Measurements from ENCODE around the gene NAA38.
A peak's percentile ranks its signal among the peaks of the same experiment; 100 is the strongest.

Gene NAA38

DNA sequence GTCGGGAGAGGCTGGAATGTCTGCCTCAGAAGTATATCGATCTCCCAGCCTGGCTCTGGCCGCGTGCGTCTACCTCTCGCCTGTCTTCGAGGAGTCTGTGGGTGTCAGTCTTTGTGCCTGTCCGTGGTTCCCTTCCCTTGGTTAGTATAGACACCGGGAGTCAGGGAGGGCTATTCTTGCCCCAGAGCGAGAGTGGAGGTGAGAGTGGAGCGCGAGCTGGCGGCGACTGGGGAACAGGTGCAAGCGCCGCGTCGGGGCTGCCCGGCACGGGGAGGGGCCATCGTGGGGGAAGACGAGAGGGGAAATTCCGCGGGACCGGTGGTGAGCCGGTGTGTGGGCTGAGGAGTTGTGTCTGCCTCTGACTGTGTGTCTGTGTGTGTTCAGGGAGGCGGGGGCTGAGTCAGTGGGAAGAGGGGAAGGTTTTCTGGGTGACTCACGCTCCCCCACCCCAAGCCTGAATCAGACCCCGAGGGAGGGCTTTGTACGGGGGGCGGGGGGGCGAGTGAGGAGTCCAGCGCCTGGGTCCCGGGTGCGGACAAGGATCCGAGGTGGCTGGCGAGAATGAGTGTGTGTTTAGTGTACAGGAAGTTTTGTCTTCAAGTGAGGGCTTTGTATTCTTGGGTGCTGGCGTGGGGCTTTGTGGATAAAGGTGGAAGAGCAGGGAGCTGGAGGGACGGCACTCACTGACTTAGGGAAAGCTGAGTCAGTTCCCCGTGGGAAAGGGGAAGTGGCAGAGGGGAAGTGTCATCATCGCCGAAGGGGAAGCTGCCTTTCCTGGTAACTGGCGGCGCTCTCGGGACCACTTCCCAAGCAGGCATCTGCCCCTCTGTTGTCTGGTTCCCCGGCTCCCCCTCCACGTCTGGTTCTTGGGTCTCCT lies 14.7 kb downstream of the NAA38 start:
- TF ChIP-seq, protein P1, sequence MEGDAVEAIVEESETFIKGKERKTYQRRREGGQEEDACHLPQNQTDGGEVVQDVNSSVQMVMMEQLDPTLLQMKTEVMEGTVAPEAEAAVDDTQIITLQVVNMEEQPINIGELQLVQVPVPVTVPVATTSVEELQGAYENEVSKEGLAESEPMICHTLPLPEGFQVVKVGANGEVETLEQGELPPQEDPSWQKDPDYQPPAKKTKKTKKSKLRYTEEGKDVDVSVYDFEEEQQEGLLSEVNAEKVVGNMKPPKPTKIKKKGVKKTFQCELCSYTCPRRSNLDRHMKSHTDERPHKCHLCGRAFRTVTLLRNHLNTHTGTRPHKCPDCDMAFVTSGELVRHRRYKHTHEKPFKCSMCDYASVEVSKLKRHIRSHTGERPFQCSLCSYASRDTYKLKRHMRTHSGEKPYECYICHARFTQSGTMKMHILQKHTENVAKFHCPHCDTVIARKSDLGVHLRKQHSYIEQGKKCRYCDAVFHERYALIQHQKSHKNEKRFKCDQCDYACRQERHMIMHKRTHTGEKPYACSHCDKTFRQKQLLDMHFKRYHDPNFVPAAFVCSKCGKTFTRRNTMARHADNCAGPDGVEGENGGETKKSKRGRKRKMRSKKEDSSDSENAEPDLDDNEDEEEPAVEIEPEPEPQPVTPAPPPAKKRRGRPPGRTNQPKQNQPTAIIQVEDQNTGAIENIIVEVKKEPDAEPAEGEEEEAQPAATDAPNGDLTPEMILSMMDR (IDR thresholded peaks at IDR 0.05; ENCODE audit: low read depth, low read length) = no peak
- no peak for TF ChIP-seq EZH2phosphoT487 (IDR thresholded peaks at IDR 0.05; ENCODE audit: low read depth)
- Histone ChIP-seq H3K9ac (ENCODE audit: low read length) (peak overlapping the region; percentile 99), H4K20me1 (ENCODE audit: insufficient read depth, low read length) (peaks cover 42% of the 10 kb centered on the region), H3K4me3 (ENCODE audit: low read length) (peak overlapping the region; percentile 88), H3K9me3 (ENCODE audit: insufficient read depth, low read length) (no peaks in the 10 kb centered on the region), H3K4me2 (ENCODE audit: low read length) (peak overlapping the region; percentile 96), H2AFZ (ENCODE audit: low read depth, low read length) (no peak overlapping the region), H3K36me3 (replicated peaks; ENCODE audit: low read depth, low read length) (peaks cover 8% of the 10 kb centered on the region), H3K79me2 (ENCODE audit: low read length) (peaks cover 72% of the 10 kb centered on the region), H3K27me3 (ENCODE audit: low read depth, low read length) (no peaks in the 10 kb centered on the region), H3K27ac (ENCODE audit: low read length) (peak overlapping the region; percentile 98), H3K4me1 (ENCODE audit: low read length) (peaks cover 38% of the 10 kb centered on the region)

DNA sequence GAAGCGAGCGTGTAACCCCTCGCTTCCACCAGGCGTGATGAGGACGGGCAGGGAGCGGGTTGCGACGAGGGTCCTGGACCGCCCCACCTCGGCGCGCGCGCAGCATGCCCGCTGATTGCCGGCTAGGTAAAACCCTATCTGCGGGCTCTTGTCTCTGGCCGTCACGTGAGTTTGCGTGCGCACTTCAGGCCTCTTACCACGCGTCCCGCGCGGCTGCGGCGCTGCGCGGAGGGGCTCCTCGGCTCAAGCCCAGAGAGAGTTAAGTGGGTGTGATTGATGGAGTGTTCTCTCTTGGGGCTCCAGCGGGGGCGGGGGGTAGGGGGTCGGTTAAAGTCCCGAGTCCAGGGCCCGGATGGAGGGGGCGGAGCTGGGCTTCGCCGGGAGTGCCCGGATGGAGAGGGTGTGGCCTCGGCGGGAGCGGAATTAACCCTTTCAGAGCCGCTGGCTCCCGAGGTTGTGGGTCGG lies 15.4 kb downstream of the NAA38 start:
- H3K9me3 ChIP-seq (ENCODE audit: insufficient read depth, low read length) = no peaks in the 10 kb centered on the region
- peak overlapping the region; percentile 99 for H3K9ac ChIP-seq (ENCODE audit: low read length)
- TF ChIP-seq, protein P1 (IDR thresholded peaks at IDR 0.05; ENCODE audit: low read depth, low read length) = no peak
- no peak for TF ChIP-seq EZH2phosphoT487 (IDR thresholded peaks at IDR 0.05; ENCODE audit: low read depth)
- peaks cover 79% of the 10 kb centered on the region for H3K79me2 ChIP-seq (ENCODE audit: low read length)
- no peak overlapping the region for H2AFZ ChIP-seq (ENCODE audit: low read depth, low read length)
- peak overlapping the region; percentile 96 for H3K4me2 ChIP-seq (ENCODE audit: low read length)
- H4K20me1 ChIP-seq (ENCODE audit: insufficient read depth, low read length) = peaks cover 42% of the 10 kb centered on the region
- H3K27ac ChIP-seq (ENCODE audit: low read length) = peak overlapping the region; percentile 98
- peaks cover 8% of the 10 kb centered on the region for H3K36me3 ChIP-seq (replicated peaks; ENCODE audit: low read depth, low read length)
- H3K27me3 ChIP-seq (ENCODE audit: low read depth, low read length) = no peaks in the 10 kb centered on the region
- H3K4me1 ChIP-seq (ENCODE audit: low read length) = peaks cover 45% of the 10 kb centered on the region
- peak overlapping the region; percentile 88 for H3K4me3 ChIP-seq (ENCODE audit: low read length)

DNA sequence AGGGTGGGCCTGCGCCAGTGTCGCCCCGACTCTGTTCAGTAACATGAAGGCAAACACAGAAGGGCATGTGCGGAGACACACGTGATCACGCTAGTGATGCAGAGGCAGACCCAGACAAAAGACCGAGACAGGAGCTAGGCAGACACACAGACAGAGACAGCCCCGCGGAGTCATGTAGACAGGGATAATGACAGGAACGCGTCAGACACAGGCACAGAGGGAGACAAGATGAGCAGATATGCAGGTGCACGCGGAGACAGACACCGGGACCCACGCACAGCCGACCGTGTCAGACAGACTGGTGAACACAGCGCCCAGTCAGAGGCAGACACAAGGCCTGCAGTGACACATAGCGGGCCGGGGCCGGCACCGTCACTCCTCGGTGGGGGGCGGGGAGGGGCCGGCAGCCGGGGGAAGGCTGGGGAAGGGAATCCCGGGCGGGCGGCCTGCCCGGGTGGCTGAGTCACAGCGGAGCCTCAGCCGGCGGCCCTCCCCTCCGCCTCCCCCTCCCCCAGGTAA lies 15.9 kb downstream of the NAA38 start:
- Histone ChIP-seq H3K9me3 (ENCODE audit: insufficient read depth, low read length) (no peaks in the 10 kb centered on the region), H3K36me3 (replicated peaks; ENCODE audit: low read depth, low read length) (peaks cover 8% of the 10 kb centered on the region), H3K9ac (ENCODE audit: low read length) (peak overlapping the region; percentile 99), H3K4me2 (ENCODE audit: low read length) (peak overlapping the region; percentile 96), H3K27me3 (ENCODE audit: low read depth, low read length) (no peaks in the 10 kb centered on the region), H3K4me3 (ENCODE audit: low read length) (peak overlapping the region; percentile 88), H3K4me1 (ENCODE audit: low read length) (peaks cover 45% of the 10 kb centered on the region), H3K27ac (ENCODE audit: low read length) (peak overlapping the region; percentile 98), H2AFZ (ENCODE audit: low read depth, low read length) (no peak overlapping the region), H3K79me2 (ENCODE audit: low read length) (peaks cover 83% of the 10 kb centered on the region), H4K20me1 (ENCODE audit: insufficient read depth, low read length) (peaks cover 41% of the 10 kb centered on the region)
- TF ChIP-seq EZH2phosphoT487 (IDR thresholded peaks at IDR 0.05; ENCODE audit: low read depth) = no peak
- TF ChIP-seq, protein P1 (IDR thresholded peaks at IDR 0.05; ENCODE audit: low read depth, low read length) = peak; percentile 17; the same call in 1 of the 2 replicates

DNA sequence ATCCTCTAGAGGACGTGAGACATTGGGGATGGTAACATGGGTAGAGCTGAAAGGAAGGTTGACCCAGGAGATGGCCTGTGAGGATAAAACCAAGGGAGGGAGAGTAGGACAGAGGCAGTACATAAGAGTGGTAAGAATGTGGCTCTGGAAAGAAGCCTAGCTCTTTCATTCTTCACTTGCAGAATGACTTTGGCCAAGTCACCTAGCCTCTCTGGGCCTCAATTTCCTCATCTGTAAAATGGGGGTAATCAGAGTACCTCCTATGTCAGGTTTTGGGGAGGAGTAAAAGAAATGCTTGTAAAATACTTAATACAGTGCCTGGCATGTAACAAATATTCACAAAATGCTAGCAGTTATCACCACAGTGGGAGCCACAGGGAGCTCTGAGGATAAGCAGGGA lies 16.5 kb downstream of the NAA38 start:
- Histone ChIP-seq H3K27me3 (ENCODE audit: low read depth, low read length) (no peaks in the 10 kb centered on the region), H2AFZ (ENCODE audit: low read depth, low read length) (no peak overlapping the region), H3K9ac (ENCODE audit: low read length) (peak overlapping the region; percentile 99), H3K4me2 (ENCODE audit: low read length) (peak overlapping the region; percentile 96), H3K79me2 (ENCODE audit: low read length) (peaks cover 86% of the 10 kb centered on the region), H3K4me3 (ENCODE audit: low read length) (peak overlapping the region; percentile 88), H3K4me1 (ENCODE audit: low read length) (peaks cover 45% of the 10 kb centered on the region), H3K9me3 (ENCODE audit: insufficient read depth, low read length) (no peaks in the 10 kb centered on the region), H3K27ac (ENCODE audit: low read length) (peak overlapping the region; percentile 98), H4K20me1 (ENCODE audit: insufficient read depth, low read length) (peaks cover 36% of the 10 kb centered on the region), H3K36me3 (replicated peaks; ENCODE audit: low read depth, low read length) (peaks cover 8% of the 10 kb centered on the region)
- no peak for TF ChIP-seq EZH2phosphoT487 (IDR thresholded peaks at IDR 0.05; ENCODE audit: low read depth)
- TF ChIP-seq, protein P1 (IDR thresholded peaks at IDR 0.05; ENCODE audit: low read depth, low read length) = no peak
